Measurements from ENCODE around the gene ITGB7.

- no peak for TF ChIP-seq CTCF (IDR thresholded peaks at IDR 0.05)
- TF ChIP-seq POLR2A (IDR thresholded peaks at IDR 0.05), result no peak
Measured at GRCh38 chr12:53193985-53194716, 12.9 kb downstream of the ITGB7 start.
